GM18499 (cell line): ENCODE measurements around the gene KCNAB1.

Source experiments
- ATAC-seq: cut with Tn5 transposase; IDR thresholded peaks from one replicate; pipeline ENCODE4 v1.9.1; 2021; ENCODE audit warnings: moderate number of reproducible peaks; ENCODE audit not compliant: insufficient read depth, unreplicated experiment

Gene KCNAB1

DNA sequence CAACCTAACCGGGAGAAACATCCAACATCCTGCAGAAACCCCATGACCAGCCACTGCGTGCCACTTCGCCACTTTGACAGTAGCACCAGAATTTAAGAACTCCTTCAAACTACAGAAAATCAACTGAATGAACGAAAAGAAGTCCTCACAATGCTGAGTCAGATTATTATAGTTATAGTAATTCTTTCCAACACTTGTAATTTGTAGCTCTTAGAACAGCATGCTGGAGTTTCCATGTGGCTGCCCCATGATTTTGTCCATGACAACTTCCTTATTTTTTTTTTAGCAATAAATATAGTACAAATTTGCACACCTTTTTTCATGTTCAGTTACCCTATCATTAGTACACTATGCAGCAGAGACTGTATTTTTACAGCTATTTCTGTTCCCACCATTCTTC, 460.7 kb downstream of the KCNAB1 start:
- no peak for ATAC-seq

DNA sequence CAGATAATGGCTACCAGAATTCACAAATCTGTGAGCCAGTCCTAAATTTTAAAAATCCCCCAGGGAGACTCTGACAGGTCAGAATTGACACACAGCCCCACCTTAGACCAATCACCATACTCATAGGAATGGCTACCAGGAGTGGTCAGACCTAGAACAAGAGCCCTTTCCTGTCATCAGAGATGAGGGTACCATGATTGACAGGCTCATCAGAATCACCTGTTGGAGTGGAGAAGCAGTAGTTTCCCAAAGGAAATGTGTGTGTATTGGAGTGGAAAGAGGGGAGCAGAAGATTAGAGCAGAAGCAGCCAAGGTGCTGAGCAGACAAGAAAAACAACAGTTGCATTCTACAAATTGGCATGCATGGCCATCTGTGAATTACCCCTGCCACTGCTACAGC, 461.6 kb downstream of the KCNAB1 start:
- ATAC-seq = no peak

DNA sequence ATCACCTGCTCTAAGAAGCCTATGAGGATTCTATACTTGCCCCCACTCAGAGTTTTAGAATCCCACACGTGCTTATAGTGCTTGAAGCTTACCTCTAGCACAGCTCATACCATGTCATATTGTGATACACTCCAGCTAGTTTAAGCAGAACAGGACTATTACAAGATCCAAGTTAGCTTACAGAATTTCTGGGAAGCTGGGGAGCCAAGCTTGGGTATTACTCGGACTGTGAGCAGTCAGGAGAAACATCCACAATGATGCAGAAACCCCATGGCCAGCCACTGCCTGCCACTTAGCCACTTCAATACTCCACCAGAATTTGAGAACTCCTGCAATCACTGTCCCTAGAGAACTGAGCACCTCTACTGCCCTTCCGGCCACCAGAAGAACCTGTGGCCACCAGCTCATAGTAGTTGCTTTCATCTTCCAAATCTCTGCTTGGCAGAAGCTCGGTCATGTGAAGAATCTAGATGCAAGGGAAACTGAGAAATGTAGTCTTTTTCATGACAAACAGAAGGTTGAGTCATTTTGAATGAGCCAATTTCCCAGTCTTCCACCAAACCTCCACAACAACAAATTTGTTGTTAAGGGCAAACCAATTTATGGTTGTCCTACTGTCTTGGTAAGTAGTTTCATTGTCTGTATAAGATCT, 462.3 kb downstream of the KCNAB1 start:
- no peak for ATAC-seq

DNA sequence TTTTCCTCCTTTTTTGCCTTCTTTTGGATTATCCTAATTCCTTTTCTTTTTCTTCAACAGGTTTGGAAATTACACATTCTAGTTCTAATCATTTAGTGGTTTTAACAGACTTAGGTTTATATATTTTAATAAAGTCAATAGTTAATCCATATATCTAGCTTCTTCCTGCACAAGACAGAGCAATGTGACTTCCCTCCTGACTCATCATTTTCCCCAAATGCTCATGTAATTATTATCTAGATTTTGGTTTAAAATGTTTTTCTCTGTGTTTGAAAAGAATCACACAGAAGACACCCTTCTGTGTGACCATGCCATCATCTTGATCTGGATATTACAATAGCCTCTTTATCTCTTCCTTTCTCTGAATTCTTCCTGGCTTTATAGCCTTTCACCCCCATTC, 463.1 kb downstream of the KCNAB1 start:
- ATAC-seq = no peak

DNA sequence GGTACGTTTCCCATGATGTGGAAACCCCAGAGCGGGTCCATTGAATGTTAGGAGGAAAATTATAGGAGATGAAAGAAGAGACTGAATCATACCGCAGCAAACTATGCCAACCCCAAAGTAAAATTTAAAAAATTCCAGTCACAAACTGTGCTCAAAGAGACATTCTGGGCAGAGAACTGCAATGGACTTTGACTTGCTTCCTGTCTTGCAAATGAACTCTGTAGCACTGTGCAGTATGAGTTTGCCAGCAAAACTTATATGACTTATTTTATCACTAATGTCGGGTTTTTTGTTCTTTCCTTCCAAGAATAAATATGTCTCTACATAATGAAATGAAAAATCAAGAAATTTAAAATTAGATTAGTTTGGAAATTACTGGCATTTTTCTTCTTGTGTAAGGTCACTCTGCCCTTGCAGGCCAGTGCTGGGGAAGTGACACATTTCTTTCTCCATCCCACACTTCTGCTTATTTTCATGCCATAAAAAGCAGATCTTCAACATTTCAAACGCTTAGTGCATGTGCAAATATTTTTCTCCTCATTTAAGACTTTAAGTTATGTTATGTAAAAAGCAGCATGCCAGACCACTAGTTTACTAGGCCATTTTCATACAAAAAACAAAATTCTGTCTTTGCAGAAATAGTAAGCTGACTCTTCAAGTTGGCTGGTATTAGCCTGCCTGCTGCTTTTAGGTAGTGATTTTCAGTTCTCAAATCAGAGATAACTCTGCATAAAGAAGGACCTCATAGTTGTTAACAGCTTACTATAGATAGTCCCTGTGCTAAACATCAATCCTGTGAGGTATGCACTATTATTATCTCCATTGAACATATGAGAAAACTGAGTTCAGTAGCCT, 466.8 kb downstream of the KCNAB1 start:
- no peak for ATAC-seq

DNA sequence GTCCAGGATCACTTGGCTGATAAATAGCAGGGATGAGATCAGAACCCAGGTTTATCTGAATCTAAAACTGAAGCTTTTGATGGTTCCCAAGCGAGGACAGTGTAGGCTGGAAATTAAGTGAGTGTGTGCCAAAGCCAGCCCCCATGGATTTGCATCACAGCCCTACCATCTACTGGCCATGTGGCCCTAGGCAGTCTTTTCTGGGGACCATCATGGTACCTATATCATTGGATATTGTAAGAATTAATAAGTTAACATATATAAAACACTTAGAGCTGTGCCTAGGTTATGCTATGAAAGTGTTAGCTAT, 467.3 kb downstream of the KCNAB1 start:
- ATAC-seq = no peak
